Measurements from ENCODE around the gene RHBDD3. TPM values are rescaled to one million over a fixed set of nuclear protein-coding genes. Genes with fewer than 3 reads are reported as not detected.
A peak's percentile ranks its signal among the peaks of the same experiment; 100 is the strongest.

The RHBDD3 gene
- total and polyA plus RNA-seq, 2 experiments from 2014 or later: 55.0 to 115 TPM

DNA sequence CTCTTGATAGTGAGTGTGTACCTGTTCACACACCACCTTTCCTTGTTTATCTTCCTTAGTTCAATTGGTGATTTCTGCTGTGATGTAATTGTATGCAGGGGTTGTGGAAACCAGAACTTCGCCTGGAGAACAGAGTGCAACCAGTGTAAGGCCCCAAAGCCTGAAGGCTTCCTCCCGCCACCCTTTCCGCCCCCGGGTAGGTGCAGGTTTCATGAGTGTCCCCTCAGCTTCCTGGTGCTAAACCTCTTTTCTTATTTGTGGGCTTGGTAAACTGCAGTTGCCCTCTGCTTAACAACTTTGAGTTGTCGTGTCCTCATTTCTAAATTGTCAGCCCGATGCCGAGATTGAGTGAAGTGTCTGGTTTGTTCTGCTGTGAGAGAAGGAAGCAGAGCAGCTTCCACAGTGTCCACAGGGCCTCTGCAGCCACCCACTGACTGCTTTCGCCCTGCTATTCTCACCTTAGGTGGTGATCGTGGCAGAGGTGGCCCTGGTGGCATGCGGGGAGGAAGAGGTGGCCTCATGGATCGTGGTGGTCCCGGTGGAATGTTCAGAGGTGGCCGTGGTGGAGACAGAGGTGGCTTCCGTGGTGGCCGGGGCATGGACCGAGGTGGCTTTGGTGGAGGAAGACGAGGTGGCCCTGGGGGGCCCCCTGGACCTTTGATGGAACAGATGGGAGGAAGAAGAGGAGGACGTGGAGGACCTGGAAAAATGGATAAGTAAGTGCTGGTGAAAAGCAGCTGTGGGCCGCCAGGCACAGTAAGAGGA lies 31.5 kb upstream of the RHBDD3 start (continued):
- TF ChIP-seq STAT1 (IDR thresholded peaks at IDR 0.05; ENCODE audit: unreplicated experiment) (no peak), POLR2AphosphoS5 (IDR thresholded peaks at IDR 0.05; ENCODE audit: low read depth) (no peak)
- TF ChIP-seq, protein P1, sequence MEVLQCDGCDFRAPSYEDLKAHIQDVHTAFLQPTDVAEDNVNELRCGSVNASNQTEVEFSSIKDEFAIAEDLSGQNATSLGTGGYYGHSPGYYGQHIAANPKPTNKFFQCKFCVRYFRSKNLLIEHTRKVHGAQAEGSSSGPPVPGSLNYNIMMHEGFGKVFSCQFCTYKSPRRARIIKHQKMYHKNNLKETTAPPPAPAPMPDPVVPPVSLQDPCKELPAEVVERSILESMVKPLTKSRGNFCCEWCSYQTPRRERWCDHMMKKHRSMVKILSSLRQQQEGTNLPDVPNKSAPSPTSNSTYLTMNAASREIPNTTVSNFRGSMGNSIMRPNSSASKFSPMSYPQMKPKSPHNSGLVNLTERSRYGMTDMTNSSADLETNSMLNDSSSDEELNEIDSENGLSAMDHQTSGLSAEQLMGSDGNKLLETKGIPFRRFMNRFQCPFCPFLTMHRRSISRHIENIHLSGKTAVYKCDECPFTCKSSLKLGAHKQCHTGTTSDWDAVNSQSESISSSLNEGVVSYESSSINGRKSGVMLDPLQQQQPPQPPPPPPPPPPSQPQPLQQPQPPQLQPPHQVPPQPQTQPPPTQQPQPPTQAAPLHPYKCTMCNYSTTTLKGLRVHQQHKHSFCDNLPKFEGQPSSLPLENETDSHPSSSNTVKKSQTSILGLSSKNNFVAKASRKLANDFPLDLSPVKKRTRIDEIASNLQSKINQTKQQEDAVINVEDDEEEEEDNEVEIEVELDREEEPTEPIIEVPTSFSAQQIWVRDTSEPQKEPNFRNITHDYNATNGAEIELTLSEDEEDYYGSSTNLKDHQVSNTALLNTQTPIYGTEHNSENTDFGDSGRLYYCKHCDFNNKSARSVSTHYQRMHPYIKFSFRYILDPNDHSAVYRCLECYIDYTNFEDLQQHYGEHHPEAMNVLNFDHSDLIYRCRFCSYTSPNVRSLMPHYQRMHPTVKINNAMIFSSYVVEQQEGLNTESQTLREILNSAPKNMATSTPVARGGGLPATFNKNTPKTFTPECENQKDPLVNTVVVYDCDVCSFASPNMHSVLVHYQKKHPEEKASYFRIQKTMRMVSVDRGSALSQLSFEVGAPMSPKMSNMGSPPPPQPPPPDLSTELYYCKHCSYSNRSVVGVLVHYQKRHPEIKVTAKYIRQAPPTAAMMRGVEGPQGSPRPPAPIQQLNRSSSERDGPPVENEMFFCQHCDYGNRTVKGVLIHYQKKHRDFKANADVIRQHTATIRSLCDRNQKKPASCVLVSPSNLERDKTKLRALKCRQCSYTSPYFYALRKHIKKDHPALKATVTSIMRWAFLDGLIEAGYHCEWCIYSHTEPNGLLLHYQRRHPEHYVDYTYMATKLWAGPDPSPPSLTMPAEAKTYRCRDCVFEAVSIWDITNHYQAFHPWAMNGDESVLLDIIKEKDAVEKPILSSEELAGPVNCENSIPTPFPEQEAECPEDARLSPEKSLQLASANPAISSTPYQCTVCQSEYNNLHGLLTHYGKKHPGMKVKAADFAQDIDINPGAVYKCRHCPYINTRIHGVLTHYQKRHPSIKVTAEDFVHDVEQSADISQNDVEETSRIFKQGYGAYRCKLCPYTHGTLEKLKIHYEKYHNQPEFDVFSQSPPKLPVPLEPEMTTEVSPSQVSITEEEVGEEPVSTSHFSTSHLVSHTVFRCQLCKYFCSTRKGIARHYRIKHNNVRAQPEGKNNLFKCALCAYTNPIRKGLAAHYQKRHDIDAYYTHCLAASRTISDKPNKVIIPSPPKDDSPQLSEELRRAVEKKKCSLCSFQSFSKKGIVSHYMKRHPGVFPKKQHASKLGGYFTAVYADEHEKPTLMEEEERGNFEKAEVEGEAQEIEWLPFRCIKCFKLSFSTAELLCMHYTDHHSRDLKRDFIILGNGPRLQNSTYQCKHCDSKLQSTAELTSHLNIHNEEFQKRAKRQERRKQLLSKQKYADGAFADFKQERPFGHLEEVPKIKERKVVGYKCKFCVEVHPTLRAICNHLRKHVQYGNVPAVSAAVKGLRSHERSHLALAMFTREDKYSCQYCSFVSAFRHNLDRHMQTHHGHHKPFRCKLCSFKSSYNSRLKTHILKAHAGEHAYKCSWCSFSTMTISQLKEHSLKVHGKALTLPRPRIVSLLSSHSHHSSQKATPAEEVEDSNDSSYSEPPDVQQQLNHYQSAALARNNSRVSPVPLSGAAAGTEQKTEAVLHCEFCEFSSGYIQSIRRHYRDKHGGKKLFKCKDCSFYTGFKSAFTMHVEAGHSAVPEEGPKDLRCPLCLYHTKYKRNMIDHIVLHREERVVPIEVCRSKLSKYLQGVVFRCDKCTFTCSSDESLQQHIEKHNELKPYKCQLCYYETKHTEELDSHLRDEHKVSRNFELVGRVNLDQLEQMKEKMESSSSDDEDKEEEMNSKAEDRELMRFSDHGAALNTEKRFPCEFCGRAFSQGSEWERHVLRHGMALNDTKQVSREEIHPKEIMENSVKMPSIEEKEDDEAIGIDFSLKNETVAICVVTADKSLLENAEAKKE (CRISPR knock-in tag; IDR thresholded peaks at IDR 0.05): no peak

DNA sequence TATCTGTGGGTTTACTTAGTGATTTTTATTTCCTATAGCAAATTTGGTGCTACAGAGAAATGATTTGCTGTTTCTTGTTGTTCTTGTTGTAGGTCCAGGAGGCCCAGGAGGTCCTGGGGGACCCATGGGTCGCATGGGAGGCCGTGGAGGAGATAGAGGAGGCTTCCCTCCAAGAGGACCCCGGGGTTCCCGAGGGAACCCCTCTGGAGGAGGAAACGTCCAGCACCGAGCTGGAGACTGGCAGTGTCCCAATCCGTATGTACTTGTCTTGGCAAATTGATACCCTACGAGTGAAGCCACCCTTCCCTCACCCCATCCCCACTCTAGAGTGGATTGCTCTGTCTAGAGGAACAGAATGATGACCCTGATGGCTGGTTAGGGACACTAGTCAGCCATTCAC lies 30.9 kb upstream of the RHBDD3 start:
- Histone ChIP-seq H2AFZ (no peak overlapping the region), H3K9me2 (ENCODE audit: insufficient read depth) (no peaks in the 10 kb centered on the region), H3K36me3 (ENCODE audit: insufficient read depth) (peaks cover 69% of the 10 kb centered on the region), H3K4me3 (no peak overlapping the region), H3F3A (replicated peaks; ENCODE audit: low read depth) (peaks cover 71% of the 10 kb centered on the region), H4K20me1 (replicated peaks; ENCODE audit: insufficient read depth) (peaks cover 40% of the 10 kb centered on the region), H3K79me2 (replicated peaks; ENCODE audit: insufficient read depth) (0 out of 2 replicates have a peak, but pooled peaks cover 11% of the 10 kb centered on the region), H3K27ac (ENCODE audit: low read depth) (0 out of 2 replicates have a peak overlapping the region, but pooled peaks have one; percentile 39), H3K4me2 (no peak overlapping the region), H3K4me1 (ENCODE audit: insufficient read depth) (no peaks in the 10 kb centered on the region), H3K27me3 (ENCODE audit: insufficient read depth) (no peaks in the 10 kb centered on the region)
- Mint-ChIP-seq H3K4me1 (peaks cover 8% of the 10 kb centered on the region), H3K4me3 (no peak overlapping the region), H3K9me3 (no peaks in the 10 kb centered on the region; the same call in 2 of the 3 replicates), H3K27me3 (ENCODE audit: insufficient read depth, low read depth, poor library complexity) (peaks cover 20% of the 10 kb centered on the region), H3K27ac (no peak overlapping the region), H3K36me3 (ENCODE audit: low read depth) (peaks cover 79% of the 10 kb centered on the region)
- DNase-seq (ENCODE audit: low spot score): no peak
- ATAC-seq: no peak
- no peak for TF ChIP-seq NANOG (IDR thresholded peaks at IDR 0.05; ENCODE audit: borderline replicate concordance)
- TF ChIP-seq ZNF114 (CRISPR knock-in tag; IDR thresholded peaks at IDR 0.05): no peak
- TF ChIP-seq, protein P2, sequence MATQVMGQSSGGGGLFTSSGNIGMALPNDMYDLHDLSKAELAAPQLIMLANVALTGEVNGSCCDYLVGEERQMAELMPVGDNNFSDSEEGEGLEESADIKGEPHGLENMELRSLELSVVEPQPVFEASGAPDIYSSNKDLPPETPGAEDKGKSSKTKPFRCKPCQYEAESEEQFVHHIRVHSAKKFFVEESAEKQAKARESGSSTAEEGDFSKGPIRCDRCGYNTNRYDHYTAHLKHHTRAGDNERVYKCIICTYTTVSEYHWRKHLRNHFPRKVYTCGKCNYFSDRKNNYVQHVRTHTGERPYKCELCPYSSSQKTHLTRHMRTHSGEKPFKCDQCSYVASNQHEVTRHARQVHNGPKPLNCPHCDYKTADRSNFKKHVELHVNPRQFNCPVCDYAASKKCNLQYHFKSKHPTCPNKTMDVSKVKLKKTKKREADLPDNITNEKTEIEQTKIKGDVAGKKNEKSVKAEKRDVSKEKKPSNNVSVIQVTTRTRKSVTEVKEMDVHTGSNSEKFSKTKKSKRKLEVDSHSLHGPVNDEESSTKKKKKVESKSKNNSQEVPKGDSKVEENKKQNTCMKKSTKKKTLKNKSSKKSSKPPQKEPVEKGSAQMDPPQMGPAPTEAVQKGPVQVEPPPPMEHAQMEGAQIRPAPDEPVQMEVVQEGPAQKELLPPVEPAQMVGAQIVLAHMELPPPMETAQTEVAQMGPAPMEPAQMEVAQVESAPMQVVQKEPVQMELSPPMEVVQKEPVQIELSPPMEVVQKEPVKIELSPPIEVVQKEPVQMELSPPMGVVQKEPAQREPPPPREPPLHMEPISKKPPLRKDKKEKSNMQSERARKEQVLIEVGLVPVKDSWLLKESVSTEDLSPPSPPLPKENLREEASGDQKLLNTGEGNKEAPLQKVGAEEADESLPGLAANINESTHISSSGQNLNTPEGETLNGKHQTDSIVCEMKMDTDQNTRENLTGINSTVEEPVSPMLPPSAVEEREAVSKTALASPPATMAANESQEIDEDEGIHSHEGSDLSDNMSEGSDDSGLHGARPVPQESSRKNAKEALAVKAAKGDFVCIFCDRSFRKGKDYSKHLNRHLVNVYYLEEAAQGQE (IDR thresholded peaks at IDR 0.05; ENCODE audit: unreplicated experiment): no peak
- no peak; the same call in none of the 2 replicates for TF ChIP-seq POLR2AphosphoS5 (IDR thresholded peaks at IDR 0.05; ENCODE audit: low read depth)
- TF ChIP-seq JUNB (IDR thresholded peaks at IDR 0.05; ENCODE audit: unreplicated experiment): no peak
- no peak for TF ChIP-seq EZH2phosphoT487 (IDR thresholded peaks at IDR 0.05; ENCODE audit: unreplicated experiment)
- TF ChIP-seq CREB1 (CRISPR knock-in tag; IDR thresholded peaks at IDR 0.05; ENCODE audit: low read depth): no peak
- no peak for TF ChIP-seq STAT1 (IDR thresholded peaks at IDR 0.05; ENCODE audit: unreplicated experiment)
- TF ChIP-seq, protein P3, sequence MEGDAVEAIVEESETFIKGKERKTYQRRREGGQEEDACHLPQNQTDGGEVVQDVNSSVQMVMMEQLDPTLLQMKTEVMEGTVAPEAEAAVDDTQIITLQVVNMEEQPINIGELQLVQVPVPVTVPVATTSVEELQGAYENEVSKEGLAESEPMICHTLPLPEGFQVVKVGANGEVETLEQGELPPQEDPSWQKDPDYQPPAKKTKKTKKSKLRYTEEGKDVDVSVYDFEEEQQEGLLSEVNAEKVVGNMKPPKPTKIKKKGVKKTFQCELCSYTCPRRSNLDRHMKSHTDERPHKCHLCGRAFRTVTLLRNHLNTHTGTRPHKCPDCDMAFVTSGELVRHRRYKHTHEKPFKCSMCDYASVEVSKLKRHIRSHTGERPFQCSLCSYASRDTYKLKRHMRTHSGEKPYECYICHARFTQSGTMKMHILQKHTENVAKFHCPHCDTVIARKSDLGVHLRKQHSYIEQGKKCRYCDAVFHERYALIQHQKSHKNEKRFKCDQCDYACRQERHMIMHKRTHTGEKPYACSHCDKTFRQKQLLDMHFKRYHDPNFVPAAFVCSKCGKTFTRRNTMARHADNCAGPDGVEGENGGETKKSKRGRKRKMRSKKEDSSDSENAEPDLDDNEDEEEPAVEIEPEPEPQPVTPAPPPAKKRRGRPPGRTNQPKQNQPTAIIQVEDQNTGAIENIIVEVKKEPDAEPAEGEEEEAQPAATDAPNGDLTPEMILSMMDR (conservative IDR thresholded peaks at IDR 0.05; ENCODE audit: low read depth in 2 of 2): no peak
- TF ChIP-seq, protein P4, sequence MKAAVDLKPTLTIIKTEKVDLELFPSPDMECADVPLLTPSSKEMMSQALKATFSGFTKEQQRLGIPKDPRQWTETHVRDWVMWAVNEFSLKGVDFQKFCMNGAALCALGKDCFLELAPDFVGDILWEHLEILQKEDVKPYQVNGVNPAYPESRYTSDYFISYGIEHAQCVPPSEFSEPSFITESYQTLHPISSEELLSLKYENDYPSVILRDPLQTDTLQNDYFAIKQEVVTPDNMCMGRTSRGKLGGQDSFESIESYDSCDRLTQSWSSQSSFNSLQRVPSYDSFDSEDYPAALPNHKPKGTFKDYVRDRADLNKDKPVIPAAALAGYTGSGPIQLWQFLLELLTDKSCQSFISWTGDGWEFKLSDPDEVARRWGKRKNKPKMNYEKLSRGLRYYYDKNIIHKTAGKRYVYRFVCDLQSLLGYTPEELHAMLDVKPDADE (IDR thresholded peaks at IDR 0.05): no peak
- no peak for TF ChIP-seq ZNF331 (CRISPR knock-in tag; IDR thresholded peaks at IDR 0.05; ENCODE audit: low read depth)
